Placental epithelial cell (primary cell): ENCODE measurements around the gene CNN1. TPM values are rescaled to one million over a fixed set of nuclear protein-coding genes. Genes with fewer than 3 reads are reported as not detected.

Source experiments
- small RNA-seq: library from RNA; depleted of rRNA; stranded (forward); fragments of <200 nt; gene quantifications from one replicate; pipeline ENCODE3, GENCODE V24; 2012
- total RNA-seq: library from RNA; depleted of rRNA; stranded (reverse); fragments of >200 nt; gene quantifications from 2 replicates; pipeline ENCODE4 v1.2.3, GENCODE V29; 2012

CNN1 gene
- total RNA-seq, result 4.7 and 10.7 TPM in 2 replicates

GRCh38 chr19:11538232-11539036 is at the start of gene CNN1:
Gene CNN1, plus strand, starts transcription at chr19:11538851. Its CDS starts 77 bp downstream, at chr19:11538928.

DNA sequence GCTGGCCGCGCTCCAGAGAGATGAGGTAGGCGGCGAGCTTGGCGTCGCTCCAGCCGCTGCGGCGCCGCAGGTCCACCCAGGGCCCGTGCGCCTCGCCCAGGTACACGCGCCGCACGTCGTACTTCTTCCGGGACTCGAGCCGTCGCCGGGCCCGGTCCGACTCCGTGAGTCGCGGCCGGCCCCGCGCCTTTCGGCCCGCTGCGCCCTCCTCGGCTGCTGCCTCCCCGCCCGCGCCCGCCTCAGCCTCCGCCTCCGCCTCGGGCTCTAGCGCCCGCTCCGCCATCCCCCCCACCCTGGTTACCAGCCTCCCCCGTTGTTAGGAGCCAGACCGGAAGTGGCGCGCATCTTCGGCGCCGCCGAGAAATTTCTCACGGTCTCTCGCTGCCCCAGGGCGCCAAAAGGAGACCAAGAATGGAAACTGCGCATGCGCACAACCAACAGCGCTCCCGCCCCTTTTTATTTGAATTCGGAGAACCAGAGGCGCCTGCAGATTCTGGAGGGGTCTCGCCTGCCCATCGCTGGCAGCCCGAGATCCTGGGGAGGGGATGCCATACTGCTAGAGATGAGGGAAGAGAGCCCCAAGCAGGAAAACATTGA is 33.0 kb upstream of the CNN1 start, which contains the start of gene ZNF653:
TSS of gene ZNF653 (minus strand) at position 336 of the 597 bp plus-strand sequence. CDS start at position 283, 53 bp downstream.

GRCh38 chr19:11528551-11529341 is 9.9 kb upstream of the CNN1 start, which contains the start of gene ECSIT:
Gene ECSIT, minus strand, starts transcription at chr19:11529134. Its CDS starts 9,964 bp downstream, at chr19:11519170.

DNA sequence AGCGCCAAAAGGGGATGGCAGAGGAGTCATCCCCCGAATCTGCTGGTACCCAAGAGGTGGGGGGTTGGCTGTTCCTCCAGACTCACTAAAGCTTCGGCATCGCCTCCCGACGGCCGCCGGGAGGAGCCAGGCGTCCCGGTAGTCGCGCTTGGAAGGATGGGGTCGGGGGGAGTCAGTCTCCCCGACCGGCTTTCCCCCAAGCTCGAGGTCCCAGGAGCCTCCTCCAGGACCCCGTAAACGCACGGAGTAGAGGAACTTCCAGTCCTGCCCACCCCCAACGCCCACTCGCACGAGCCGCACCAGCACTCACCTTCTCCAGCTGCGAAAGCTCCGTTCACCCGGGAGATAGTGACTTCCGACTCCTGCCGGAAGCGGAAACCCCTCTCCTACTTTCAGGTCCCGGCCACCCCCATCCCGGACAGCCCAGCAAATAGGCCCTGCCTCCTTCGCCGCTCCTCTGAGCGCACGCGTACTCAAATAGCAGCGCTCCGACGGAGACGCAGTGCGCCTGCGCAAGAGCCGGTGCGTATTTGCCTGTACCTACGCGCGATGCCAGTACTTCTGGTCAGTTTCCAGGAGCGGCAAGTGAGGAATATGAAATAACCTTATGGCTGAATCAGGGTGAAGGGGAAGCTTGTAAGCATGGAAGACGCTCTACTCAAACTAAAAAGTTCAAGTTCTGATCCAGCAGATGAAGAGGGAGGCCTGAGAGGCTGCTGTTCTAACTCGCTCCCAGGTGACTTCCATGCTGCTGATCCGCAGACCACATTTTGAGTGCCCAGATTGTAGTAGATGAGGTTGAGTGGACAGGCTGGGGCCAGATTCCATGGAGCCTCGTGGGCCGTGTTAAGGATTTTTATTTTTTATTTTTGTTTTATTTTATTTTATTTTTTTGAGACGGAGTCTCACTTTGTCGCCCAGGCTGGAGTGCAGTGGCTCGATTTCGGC is 20.5 kb downstream of the CNN1 start, which contains the start of gene ELOF1:
TSS of gene ELOF1 (minus strand) at position 350 of the 948 bp plus-strand sequence. CDS start 4,883 bp downstream, outside the sequence.

DNA sequence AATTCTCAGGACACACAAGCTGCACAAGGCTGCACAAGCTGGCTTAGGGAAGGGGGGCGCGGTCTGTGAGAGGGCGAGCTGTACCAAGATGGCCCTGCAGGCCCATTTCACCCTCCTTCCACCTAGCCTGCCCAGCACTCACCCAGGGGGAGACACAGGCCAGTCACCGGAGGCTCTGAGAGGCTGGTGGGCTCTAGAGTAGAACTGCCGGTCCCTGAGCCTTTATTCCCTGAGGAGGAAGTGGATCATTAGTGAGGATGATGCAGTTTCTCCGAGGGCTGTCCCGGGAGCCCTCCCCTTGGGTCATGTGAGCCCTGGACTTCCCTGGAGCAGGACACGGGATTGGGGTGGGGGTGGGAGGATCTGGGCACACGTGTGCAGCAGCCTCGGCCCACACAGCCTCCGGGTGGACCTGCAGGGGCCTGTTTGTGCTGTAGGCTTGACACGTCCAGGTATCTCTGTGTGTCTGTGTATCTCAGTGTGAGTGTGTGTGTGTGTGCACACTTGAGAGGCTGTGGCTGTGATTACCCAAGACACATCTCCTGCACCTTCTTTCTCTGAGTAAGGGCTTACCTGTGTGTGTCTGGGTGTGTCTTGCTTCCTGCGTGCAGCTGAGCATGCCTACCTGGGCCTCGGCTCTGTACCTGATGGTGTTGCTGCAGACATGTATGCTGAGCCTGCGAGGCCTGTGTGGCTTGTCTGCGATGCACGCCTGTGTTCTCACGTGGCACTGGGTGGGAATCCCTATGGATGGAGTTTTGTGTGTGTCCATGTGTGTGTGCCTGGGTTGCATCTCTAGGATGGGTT is 39.0 kb downstream of the CNN1 start, which contains the start of gene ACP5:
TSS of gene ACP5 (minus strand) at position 195 of the 807 bp plus-strand sequence. CDS start 328 bp downstream, outside the sequence.

DNA sequence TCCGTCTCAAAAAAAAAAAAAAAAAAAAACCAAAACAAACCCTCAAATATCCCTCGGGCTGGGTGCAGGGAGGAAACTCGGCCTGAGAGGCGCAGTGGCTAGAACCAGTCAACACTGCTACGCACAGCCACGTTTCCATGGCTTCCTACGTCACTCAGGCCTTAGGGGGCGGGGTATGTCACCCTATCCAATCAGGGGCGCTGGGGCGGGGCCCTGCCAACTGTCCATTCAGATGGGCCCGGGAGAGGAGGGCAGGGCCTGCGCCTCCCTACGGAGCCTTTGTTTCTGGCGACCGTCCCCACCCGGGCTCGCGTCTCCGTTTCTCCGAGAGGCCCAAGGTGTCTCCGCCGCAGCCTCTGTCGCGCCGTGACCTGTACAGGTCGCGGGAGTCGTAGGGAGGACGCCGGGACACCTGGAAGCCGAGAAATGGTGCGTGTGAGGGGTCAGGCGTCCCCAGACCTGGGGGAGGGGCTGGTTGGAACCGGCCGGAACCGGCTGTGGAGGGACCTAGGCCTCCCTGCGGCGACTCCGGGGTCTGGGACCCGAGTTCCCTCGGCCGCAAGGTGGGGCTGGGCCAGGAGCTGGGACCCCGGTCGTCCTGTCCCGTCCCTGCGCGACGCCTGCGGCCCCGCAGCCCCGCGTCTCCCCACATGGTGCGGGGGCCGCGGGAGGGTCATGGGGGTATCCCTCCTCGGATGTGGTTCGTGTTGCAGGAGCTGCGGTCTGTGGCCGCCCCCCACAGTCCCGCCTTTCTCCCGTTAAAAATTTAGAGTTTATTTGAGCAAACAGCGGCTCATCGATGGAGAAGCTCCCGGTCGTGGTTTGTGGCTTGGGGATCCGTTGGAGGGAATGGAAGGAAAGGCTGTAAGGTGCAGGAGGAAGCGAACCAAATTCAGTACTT is 58.8 kb downstream of the CNN1 start, which contains the start of gene ZNF627:
TSS of gene ZNF627 (plus strand) at position 282 of the 901 bp plus-strand sequence. CDS start at position 427, 145 bp downstream.

Small RNAs within 50 kb of the gene (small RNA-seq; reads per million reads assigned to genes)
- gene MIR7974 (not detected), gene RN7SL833P (not detected)

Other genes with a start within 250 kb of the CNN1 start
- gene TSPAN16, start 242.7 kb upstream of the CNN1 start, total RNA-seq, result not detected in 2 replicates
- gene RAB3D, start 199.2 kb upstream of the CNN1 start, total RNA-seq, result 29.8 and 39.9 TPM in 2 replicates
- 82.8 and 118 TPM in 2 replicates for gene TMEM205, start 192.6 kb upstream of the CNN1 start, total RNA-seq
- 14.9 and 15.3 TPM in 2 replicates for gene CCDC159, start 192.3 kb upstream of the CNN1 start, total RNA-seq
- gene PLPPR2, start 183.4 kb upstream of the CNN1 start, total RNA-seq, result 14.1 and 15.9 TPM in 2 replicates
- 1.8 and 2.7 TPM in 2 replicates for gene SWSAP1, start 164.2 kb upstream of the CNN1 start, total RNA-seq
- gene EPOR, start 154.5 kb upstream of the CNN1 start, total RNA-seq, result 1.6 and 2.4 TPM in 2 replicates
- gene RGL3, start 119.5 kb upstream of the CNN1 start, total RNA-seq, result 2.4 TPM in 1 of 2 replicates, not detected in the other
- under 0.01 TPM in 1 of 2 replicates, not detected in the other for gene ODAD3, start 103.7 kb upstream of the CNN1 start, total RNA-seq
- 124 and 132 TPM in 2 replicates for gene PRKCSH, start 103.2 kb upstream of the CNN1 start, total RNA-seq
- not detected in 2 replicates for gene ELAVL3, start 57.8 kb upstream of the CNN1 start, total RNA-seq
- gene ZNF653, start 33.0 kb upstream of the CNN1 start, total RNA-seq, result 6.7 and 8.0 TPM in 2 replicates
- 52.6 and 78.1 TPM in 2 replicates for gene ECSIT, start 9.7 kb upstream of the CNN1 start, total RNA-seq
- 14.9 and 36.8 TPM in 2 replicates for gene ELOF1, start 20.4 kb downstream of the CNN1 start, total RNA-seq
- gene ACP5, start 38.8 kb downstream of the CNN1 start, total RNA-seq, result 0.79 and 2.1 TPM in 2 replicates
- 20.5 and 23.9 TPM in 2 replicates for gene ZNF627, start 58.6 kb downstream of the CNN1 start, total RNA-seq
- 18.7 and 29.4 TPM in 2 replicates for gene ZNF823, start 200.1 kb downstream of the CNN1 start, total RNA-seq
- gene ZNF441, start 228.1 kb downstream of the CNN1 start, total RNA-seq, result 9.1 and 10.2 TPM in 2 replicates